ENCODE results near the gene NEURL1. TPM values are rescaled to one million over a fixed set of nuclear protein-coding genes. Genes with fewer than 3 reads are reported as not detected.

Gene NEURL1
- total and polyA plus RNA-seq, 10 of the 15 experiments (the other 5 are each of a cell fraction or from before 2014, with no cell fraction given): 0.02 to 0.05 (median 0.05) TPM; not detected in 6

DNA sequence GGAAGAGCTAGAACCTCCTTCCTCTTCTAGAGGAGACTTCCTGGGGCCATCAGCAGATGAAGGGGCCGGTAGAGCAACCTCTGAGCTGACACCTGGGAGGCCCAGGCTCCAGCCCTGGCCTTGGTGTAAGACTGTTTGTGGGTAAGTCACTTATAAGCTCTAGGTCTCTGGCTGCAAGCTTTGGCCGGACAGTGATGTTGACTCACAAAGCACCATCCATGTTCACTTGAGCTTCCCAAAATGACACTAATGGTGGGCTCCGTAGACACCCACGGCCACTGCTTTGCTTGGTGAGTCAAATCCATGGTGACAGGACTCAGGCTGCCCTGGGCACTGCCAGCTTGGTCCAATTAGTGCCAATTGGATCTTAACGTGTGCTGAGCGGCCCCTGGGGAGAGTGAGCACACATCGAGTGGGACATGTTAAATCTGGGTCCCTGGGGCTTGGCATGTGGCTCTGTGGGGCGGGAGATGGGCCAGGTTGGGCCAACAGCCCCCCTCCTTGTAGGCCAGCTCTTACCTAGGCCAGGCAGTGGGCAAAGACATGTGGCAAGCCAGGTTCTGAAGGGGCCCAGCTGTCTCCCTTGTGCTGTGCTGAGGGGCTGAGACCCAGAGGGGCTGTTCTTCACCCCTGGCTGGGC lies 16.7 kb downstream of the NEURL1 start:
- BruUV-seq (replicated peaks): no TSS peak
- FAIRE-seq (no peak), DNase-seq (ENCODE audit: low read depth, low spot score) (no peak), ATAC-seq (no peak)
- Histone ChIP-seq H3K9ac (ENCODE audit: control insufficient read depth, insufficient read depth, low read length) (no peak overlapping the region), H4K20me1 (ENCODE audit: control insufficient read depth, insufficient read depth) (no peaks in the 10 kb centered on the region), H3K4me2 (ENCODE audit: control insufficient read depth, insufficient read depth) (no peak overlapping the region), H3K27me3 (replicated peaks in 1 of 2; ENCODE audit: control insufficient read depth in 2 of 2, insufficient read depth in 2 of 2, low read length in 1 of 2) (peaks cover 0 to 2% of the 10 kb centered on the region in 2 experiments; a peak in 2 of 4 replicates), H3K4me3 (no peak overlapping the region), H3K79me2 (ENCODE audit: control insufficient read depth, insufficient read depth, low read length) (no peaks in the 10 kb centered on the region), H3K27ac (ENCODE audit: control insufficient read depth, insufficient read depth) (no peak overlapping the region), H2AFZ (ENCODE audit: control insufficient read depth, low read depth, low read length) (no peak overlapping the region), H3K36me3 (ENCODE audit: control insufficient read depth in 2 of 2, insufficient read depth in 2 of 2, low read length in 1 of 2) (no peaks in the 10 kb centered on the region), H3K9me3 (replicated peaks; ENCODE audit: control insufficient read depth, insufficient read depth, low read length) (no peaks in the 10 kb centered on the region), H3K4me1 (ENCODE audit: control insufficient read depth, insufficient read depth, low read length) (peaks cover 8% of the 10 kb centered on the region)
- CTCF ChIA-PET: interaction anchor here (0.5 to 1.6 kb wide), 4 partner anchors 32 to 243 kb away, joined by 3 to 5 read pairs (median 3); no protein-coding TSS in a partner anchor
- TF ChIP-seq EGR1 (IDR thresholded peaks at IDR 0.05; ENCODE audit: borderline replicate concordance in 1 of 2, low read depth in 2 of 2, low read length in 2 of 2) (no peak), PAX5 (IDR thresholded peaks at IDR 0.05; ENCODE audit: borderline replicate concordance, low read depth, low read length) (no peak), RCOR1 (conservative IDR thresholded peaks at IDR 0.05; ENCODE audit: low read depth, low read length) (no peak), MTA2 (IDR thresholded peaks at IDR 0.05; ENCODE audit: low read depth) (no peak), ASH2L (IDR thresholded peaks at IDR 0.05; ENCODE audit: borderline replicate concordance, low read depth) (no peak), CHD4 (IDR thresholded peaks at IDR 0.05) (no peak), ZNF622 (IDR thresholded peaks at IDR 0.05) (no peak)
- SMC1A ChIA-PET (ENCODE audit: uncharacterized antibody, unreplicated experiment): interaction anchor here (1.0 to 1.4 kb wide), 2 partner anchors 13 to 21 kb away, joined by 3 read pairs; no protein-coding TSS in a partner anchor
- POLR2A ChIA-PET: no interaction called here
- RAD21 ChIA-PET (ENCODE audit: unreplicated experiment): interaction anchor here (0.5 kb wide), 1 partner anchor 83 kb away, joined by 3 read pairs; no protein-coding TSS in a partner anchor
- intact Hi-C loops (cut with micrococcal nuclease; ENCODE audit: unreplicated experiment) (no loop called here), in situ Hi-C loops (cut with MboI) (no loop called here)
- 13% methylated on average over 8 of the region's 8 CpGs for WGBS (ENCODE audit: insufficient coverage, insufficient replicate concordance, low lambda C conversion rate, missing lambda C conversion rate)

All from GM12878 (cell line).